Body of pancreas (tissue), 4 donors: ENCODE results near the gene TTC28.
"Not testable (repeated sequence)": the region's sequence is repeated elsewhere in the genome, so short reads cannot be mapped to it uniquely, and the experiment has no call there.

Experiments used
- CTCF ChIP-seq, 7 experiments: fragments of 450-650 bp in 4 of 7; fragments of 200-600 bp in 3 of 7; sonication (generic) in 3 of 7; IDR thresholded peaks; one replicate each; pipeline ENCODE4 v1.5.1; 2016 to 2019; ENCODE audit warnings: antibody characterized with exemption in 7 of 7
- POLR2A ChIP-seq, 3 donors: fragments of 450-650 bp; IDR thresholded peaks; one replicate each; pipeline ENCODE4 v1.6.1; 2016; ENCODE audit warnings: antibody characterized with exemption in 3 of 3, mild to moderate bottlenecking in 2 of 3

GRCh38 chr22:28467055-28467454, 212.6 kb downstream of the TTC28 start:
- not testable (repeated sequence) for TF ChIP-seq CTCF, POLR2A (IDR thresholded peaks at IDR 0.05)
